ENCODE data around the gene CELF4. TPM values are rescaled to one million over a fixed set of nuclear protein-coding genes. Genes with fewer than 3 reads are reported as not detected.

CELF4 gene
- total RNA-seq, 3 donors from 2014 or later (not counting 1 experiment from before 2014, with no cell fraction given): not detected

DNA sequence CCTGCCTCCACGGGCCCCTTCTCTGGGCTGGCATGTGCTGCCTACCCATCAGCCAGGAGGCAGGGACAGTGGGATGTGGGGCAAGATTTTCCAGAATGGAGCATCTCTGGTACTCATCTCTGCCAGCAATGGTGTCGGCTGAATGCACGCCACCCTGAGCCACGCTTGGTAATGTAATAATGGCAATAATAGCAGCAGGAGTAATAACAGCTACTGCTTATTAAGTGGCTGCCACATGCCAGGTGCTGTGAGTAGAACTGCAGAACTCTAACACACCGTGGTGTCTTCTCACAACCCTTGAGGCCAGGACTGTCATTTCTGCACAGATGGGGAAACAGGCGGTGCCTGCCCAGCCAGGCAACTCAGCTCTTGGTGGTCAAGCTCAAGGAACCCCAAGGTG lies 113.6 kb downstream of the CELF4 start:
- Mint-ChIP-seq H3K4me3 (no peak overlapping the region), H3K27ac (no peak overlapping the region), H3K4me1 (no peaks in the 10 kb centered on the region), H3K9me3 (no peaks in the 10 kb centered on the region), H3K27me3 (ENCODE audit: low read depth in 2 of 2) (no peaks in the 10 kb centered on the region), H3K36me3 (no peaks in the 10 kb centered on the region)
- DNase-seq (no peak), ATAC-seq (no peak)
- no peak overlapping the region for H3K27ac ChIP-seq (ENCODE audit: low read length)
- no peaks in the 10 kb centered on the region for H3K4me1 ChIP-seq (ENCODE audit: control insufficient read depth, insufficient read depth, low read length)
- no peaks in the 10 kb centered on the region for H3K9me3 ChIP-seq (ENCODE audit: control insufficient read depth, insufficient read depth, low read length)
- H3K36me3 ChIP-seq (ENCODE audit: control insufficient read depth, insufficient read depth, low read length): no peaks in the 10 kb centered on the region
- intact Hi-C loops (cut with micrococcal nuclease): no loop called here
- H3K27me3 ChIP-seq (ENCODE audit: control insufficient read depth, insufficient read depth, low read length): no peaks in the 10 kb centered on the region
- TF ChIP-seq, protein P1, sequence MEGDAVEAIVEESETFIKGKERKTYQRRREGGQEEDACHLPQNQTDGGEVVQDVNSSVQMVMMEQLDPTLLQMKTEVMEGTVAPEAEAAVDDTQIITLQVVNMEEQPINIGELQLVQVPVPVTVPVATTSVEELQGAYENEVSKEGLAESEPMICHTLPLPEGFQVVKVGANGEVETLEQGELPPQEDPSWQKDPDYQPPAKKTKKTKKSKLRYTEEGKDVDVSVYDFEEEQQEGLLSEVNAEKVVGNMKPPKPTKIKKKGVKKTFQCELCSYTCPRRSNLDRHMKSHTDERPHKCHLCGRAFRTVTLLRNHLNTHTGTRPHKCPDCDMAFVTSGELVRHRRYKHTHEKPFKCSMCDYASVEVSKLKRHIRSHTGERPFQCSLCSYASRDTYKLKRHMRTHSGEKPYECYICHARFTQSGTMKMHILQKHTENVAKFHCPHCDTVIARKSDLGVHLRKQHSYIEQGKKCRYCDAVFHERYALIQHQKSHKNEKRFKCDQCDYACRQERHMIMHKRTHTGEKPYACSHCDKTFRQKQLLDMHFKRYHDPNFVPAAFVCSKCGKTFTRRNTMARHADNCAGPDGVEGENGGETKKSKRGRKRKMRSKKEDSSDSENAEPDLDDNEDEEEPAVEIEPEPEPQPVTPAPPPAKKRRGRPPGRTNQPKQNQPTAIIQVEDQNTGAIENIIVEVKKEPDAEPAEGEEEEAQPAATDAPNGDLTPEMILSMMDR (IDR thresholded peaks at IDR 0.05): no peak
- 83% methylated on average over 6 of the region's 6 CpGs for WGBS (ENCODE audit: insufficient coverage)
- no peak overlapping the region for H3K4me3 ChIP-seq (ENCODE audit: low read length)

DNA sequence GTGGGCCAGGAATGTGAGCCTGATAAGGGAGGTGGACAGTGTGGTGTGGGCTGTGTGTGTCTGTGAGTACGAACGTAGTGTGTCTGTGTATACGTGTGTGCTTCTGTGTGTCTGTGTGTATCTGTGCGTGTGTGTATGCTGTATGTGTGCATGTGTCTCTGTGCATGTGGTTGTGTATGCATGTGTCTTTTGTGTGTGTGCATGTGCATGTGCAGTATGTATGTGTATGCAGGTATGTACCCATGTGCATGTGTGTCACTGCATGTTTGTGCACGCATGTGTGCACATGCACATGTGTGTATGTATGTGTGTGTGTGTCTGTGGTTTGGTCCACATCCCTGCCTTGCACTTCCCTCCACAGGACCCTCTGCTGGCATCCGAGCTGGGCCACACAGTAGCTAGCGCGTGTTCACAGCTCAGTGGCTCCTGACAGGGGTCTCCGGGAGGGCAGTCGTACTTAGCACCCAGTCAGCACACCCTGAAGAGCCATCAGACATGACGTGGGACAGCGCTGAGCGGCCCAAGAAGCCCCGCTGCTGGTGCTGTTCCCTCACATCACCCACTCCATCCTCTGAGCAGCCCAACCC lies 114.3 kb downstream of the CELF4 start:
- Mint-ChIP-seq H3K27ac (no peak overlapping the region), H3K4me3 (no peak overlapping the region), H3K9me3 (no peaks in the 10 kb centered on the region), H3K27me3 (ENCODE audit: low read depth in 2 of 2) (no peaks in the 10 kb centered on the region), H3K4me1 (no peaks in the 10 kb centered on the region), H3K36me3 (no peaks in the 10 kb centered on the region)
- H3K27me3 ChIP-seq (ENCODE audit: control insufficient read depth, insufficient read depth, low read length): no peaks in the 10 kb centered on the region
- no peaks in the 10 kb centered on the region for H3K4me1 ChIP-seq (ENCODE audit: control insufficient read depth, insufficient read depth, low read length)
- H3K4me3 ChIP-seq (ENCODE audit: low read length): no peak overlapping the region
- 91% methylated on average over 14 of the region's 14 CpGs for WGBS (ENCODE audit: insufficient coverage)
- peak in 1 of 3 donors; percentile 27 for ATAC-seq
- no peak for DNase-seq
- TF ChIP-seq, protein P1 (IDR thresholded peaks at IDR 0.05): no peak
- intact Hi-C loops (cut with micrococcal nuclease): no loop called here
- no peak overlapping the region for H3K27ac ChIP-seq (ENCODE audit: low read length)
- H3K36me3 ChIP-seq (ENCODE audit: control insufficient read depth, insufficient read depth, low read length): no peaks in the 10 kb centered on the region
- H3K9me3 ChIP-seq (ENCODE audit: control insufficient read depth, insufficient read depth, low read length): no peaks in the 10 kb centered on the region

GRCh38 chr18:37450434-37451132 lies 115.0 kb downstream of the CELF4 start:
- no peak overlapping the region for H3K4me3 ChIP-seq (ENCODE audit: low read length)
- ATAC-seq (no peak), DNase-seq (no peak)
- TF ChIP-seq, protein P1 (IDR thresholded peaks at IDR 0.05): no peak
- H3K9me3 ChIP-seq (ENCODE audit: control insufficient read depth, insufficient read depth, low read length): no peaks in the 10 kb centered on the region
- Mint-ChIP-seq H3K4me3 (no peak overlapping the region), H3K36me3 (no peaks in the 10 kb centered on the region), H3K9me3 (no peaks in the 10 kb centered on the region), H3K27me3 (ENCODE audit: low read depth in 2 of 2) (no peaks in the 10 kb centered on the region), H3K27ac (no peak overlapping the region), H3K4me1 (no peaks in the 10 kb centered on the region)
- 78% methylated on average over 12 of the region's 12 CpGs for WGBS (ENCODE audit: insufficient coverage)
- H3K27ac ChIP-seq (ENCODE audit: low read length): no peak overlapping the region
- no peaks in the 10 kb centered on the region for H3K4me1 ChIP-seq (ENCODE audit: control insufficient read depth, insufficient read depth, low read length)
- H3K27me3 ChIP-seq (ENCODE audit: control insufficient read depth, insufficient read depth, low read length): no peaks in the 10 kb centered on the region
- intact Hi-C loops (cut with micrococcal nuclease): no loop called here
- no peaks in the 10 kb centered on the region for H3K36me3 ChIP-seq (ENCODE audit: control insufficient read depth, insufficient read depth, low read length)
